H9 (cell line): ENCODE data around the gene YJU2. TPM values are rescaled to one million over a fixed set of nuclear protein-coding genes. Genes with fewer than 3 reads are reported as not detected.

Experiments used
- DNase-seq: peaks from one replicate; pipeline ENCODE4 v3.0.0-alpha.2; 2017
- H2AFZ ChIP-seq: one replicate; pipeline ENCODE4 v1.6.1; 2013; ENCODE audit warnings: mild to moderate bottlenecking, low read length, control low read depth, moderate library complexity
- H2AK5ac ChIP-seq: 2 replicates; pipeline ENCODE4 v1.6.1; 2013; ENCODE audit warnings: low read length, control low read depth, mixed read lengths; ENCODE audit not compliant: insufficient read length
- H2BK120ac ChIP-seq: one replicate; pipeline ENCODE4 v1.6.1; 2013; ENCODE audit warnings: low read depth, mild to moderate bottlenecking, low read length, control low read depth, inconsistent platforms; ENCODE audit not compliant: poor library complexity, severe bottlenecking
- H2BK12ac ChIP-seq: 2 replicates; pipeline ENCODE4 v1.6.1; 2013; ENCODE audit warnings: low read length, control low read depth, mixed read lengths, low read depth; ENCODE audit not compliant: insufficient read length
- H2BK15ac ChIP-seq: 2 replicates; pipeline ENCODE4 v1.6.1; 2013; ENCODE audit warnings: low read depth, low read length, control low read depth
- H2BK20ac ChIP-seq: one replicate; pipeline ENCODE4 v1.6.1; 2013; ENCODE audit warnings: low read depth, mild to moderate bottlenecking, low read length, control low read depth, inconsistent platforms; ENCODE audit not compliant: poor library complexity, severe bottlenecking
- H2BK5ac ChIP-seq: 2 replicates; pipeline ENCODE4 v1.6.1; 2013; ENCODE audit warnings: low read length, control low read depth, mixed read lengths; ENCODE audit not compliant: insufficient read length
- H3K14ac ChIP-seq: 2 replicates; pipeline ENCODE4 v1.6.1; 2013; ENCODE audit warnings: low read length, control low read depth; ENCODE audit not compliant: insufficient read depth
- H3K18ac ChIP-seq: 2 replicates; pipeline ENCODE4 v1.6.1; 2013; ENCODE audit warnings: low read depth, mild to moderate bottlenecking, mixed read lengths, low read length, control low read depth; ENCODE audit not compliant: insufficient read length
- H3K23ac ChIP-seq: 2 replicates; pipeline ENCODE4 v1.6.1; 2013; ENCODE audit warnings: low read length, control low read depth, mixed read lengths, low read depth; ENCODE audit not compliant: insufficient read length
- H3K23me2 ChIP-seq: 2 replicates; pipeline ENCODE4 v1.6.1; 2013; ENCODE audit warnings: low read depth, mild to moderate bottlenecking, mixed read lengths, low read length, control low read depth; ENCODE audit not compliant: insufficient read length, poor library complexity, severe bottlenecking
- H3K27ac ChIP-seq: 2 replicates; pipeline ENCODE4 v1.5.1; 2013; ENCODE audit warnings: low read length, control low read depth, mixed read lengths, low read depth; ENCODE audit not compliant: insufficient read length
- H3K27me3 ChIP-seq: 2 replicates; pipeline ENCODE4 v1.6.1; 2013; ENCODE audit warnings: low read length, control low read depth, inconsistent platforms; ENCODE audit not compliant: insufficient read depth
- H3K4ac ChIP-seq: 2 replicates; pipeline ENCODE4 v1.6.1; 2013; ENCODE audit warnings: low read depth, mild to moderate bottlenecking, control low read depth, inconsistent platforms, low read length, moderate library complexity
- H3K4me1 ChIP-seq: 2 replicates; pipeline ENCODE4 v1.6.1; 2013; ENCODE audit warnings: low read length, control low read depth, inconsistent platforms; ENCODE audit not compliant: insufficient read depth
- H3K4me2 ChIP-seq: 2 replicates; pipeline ENCODE4 v1.6.1; 2013; ENCODE audit warnings: low read length, control low read depth, mixed read lengths; ENCODE audit not compliant: insufficient read length, insufficient read depth
- H3K56ac ChIP-seq: 2 replicates; pipeline ENCODE4 v1.6.1; 2013; ENCODE audit warnings: low read depth, mild to moderate bottlenecking, mixed read lengths, low read length, control low read depth; ENCODE audit not compliant: insufficient read length
- H3K79me1 ChIP-seq: 2 replicates; pipeline ENCODE4 v1.6.1; 2013; ENCODE audit warnings: low read depth, mild to moderate bottlenecking, moderate library complexity, low read length, control low read depth, inconsistent platforms; ENCODE audit not compliant: insufficient read depth, poor library complexity, severe bottlenecking
- H3K79me2 ChIP-seq: 2 replicates; pipeline ENCODE4 v1.6.1; 2013; ENCODE audit warnings: low read length, control low read depth, inconsistent platforms; ENCODE audit not compliant: insufficient read depth
- H3K9ac ChIP-seq: 2 replicates; pipeline ENCODE4 v1.6.1; 2013; ENCODE audit warnings: low read length, control low read depth, mixed read lengths; ENCODE audit not compliant: insufficient read length; ENCODE audit errors: extremely low read depth
- H3K9me3 ChIP-seq: one replicate; pipeline ENCODE4 v1.6.1; 2013; ENCODE audit warnings: low read depth, low read length, inconsistent platforms; ENCODE audit not compliant: control insufficient read depth
- H3T11ph ChIP-seq: one replicate; pipeline ENCODE4 v1.6.1; 2013; ENCODE audit warnings: mild to moderate bottlenecking, low read length, control low read depth, inconsistent platforms
- H4K20me1 ChIP-seq: one replicate; pipeline ENCODE4 v1.6.1; 2013; ENCODE audit not compliant: control insufficient read depth, insufficient read length, insufficient read depth
- H4K5ac ChIP-seq: 2 replicates; pipeline ENCODE4 v1.6.1; 2013; ENCODE audit warnings: low read depth, mild to moderate bottlenecking, mixed read lengths, low read length, control low read depth; ENCODE audit not compliant: insufficient read length
- H4K8ac ChIP-seq: replicated peaks from 2 replicates; pipeline ENCODE4 v1.6.1; 2013; ENCODE audit warnings: low read length, control low read depth, mixed read lengths, low read depth; ENCODE audit not compliant: insufficient read length
- H4K91ac ChIP-seq: 2 replicates; pipeline ENCODE4 v1.6.1; 2013; ENCODE audit warnings: low read depth, mild to moderate bottlenecking, moderate library complexity, mixed read lengths, low read length, control low read depth; ENCODE audit not compliant: insufficient read length
- H3K27ac Mint-ChIP-seq, 3 experiments: 2 replicates in 2 of 3; 3 replicates in 1 of 3; pipeline ENCODE4 v1.8.0; 2020 to 2021; ENCODE audit warnings: mixed read lengths in 3 of 3, mild to moderate bottlenecking in 1 of 3, moderate library complexity in 1 of 3
- H3K27me3 Mint-ChIP-seq: 2 replicates; pipeline ENCODE4 v1.8.0; 2021; ENCODE audit warnings: low read depth, mild to moderate bottlenecking, moderate library complexity, mixed read lengths
- H3K36me3 Mint-ChIP-seq, 3 experiments: 2 replicates in 2 of 3; 3 replicates in 1 of 3; pipeline ENCODE4 v1.8.0; 2020 to 2021; ENCODE audit warnings: low read depth in 3 of 3, mixed read lengths in 3 of 3; ENCODE audit not compliant: insufficient read depth in 1 of 3
- H3K4me1 Mint-ChIP-seq, 2 experiments: 2 replicates each; pipeline ENCODE4 v1.8.0; 2020; ENCODE audit warnings: mixed read lengths in 2 of 2
- H3K4me3 Mint-ChIP-seq, 2 experiments: 2 replicates in 1 of 2; 3 replicates in 1 of 2; pipeline ENCODE4 v1.8.0; 2020 to 2021; ENCODE audit warnings: mild to moderate bottlenecking in 2 of 2, mixed read lengths in 2 of 2, moderate library complexity in 1 of 2
- H3K9me3 Mint-ChIP-seq, 2 experiments: 2 replicates in 1 of 2; 3 replicates in 1 of 2; pipeline ENCODE4 v1.8.0; 2020; ENCODE audit warnings: mild to moderate bottlenecking in 2 of 2, mixed read lengths in 2 of 2, moderate library complexity in 1 of 2
- CTCF ChIP-seq: fragments of 200-600 bp; sonication (generic); conservative IDR thresholded peaks from 3 replicates; pipeline ENCODE4 v1.8.0; 2021; ENCODE audit warnings: antibody characterized with exemption, mild to moderate bottlenecking
- WGBS: extraction: QIAGEN DNeasy Blood & Tissue Kit; methylation state at CpG from one replicate; pipeline ENCODE4 v1.1.7; 2013; ENCODE audit warnings: missing lambda C conversion rate, low lambda C conversion rate, mixed read lengths; ENCODE audit not compliant: insufficient read length; ENCODE audit errors: extremely low coverage; 5-methylcytosine and 5-hydroxymethylcytosine counted together
- total RNA-seq: library from RNA; stranded (reverse); gene quantifications from 2 replicates; pipeline ENCODE4 v1.2.1, GENCODE V29; 2021

YJU2 gene
- total RNA-seq, 1 experiment from 2014 or later = 31.0 TPM

GRCh38 chr19:4316956-4317355 is 70.1 kb downstream of the YJU2 start:
- peaks cover 31% of the 10 kb centered on the region in 2 experiments for H3K9me3 Mint-ChIP-seq
- Histone ChIP-seq H3K18ac (no peak overlapping the region), H3K4me1 (no peaks in the 10 kb centered on the region), H3K23me2 (peaks cover under 1% of the 10 kb centered on the region), H3K56ac (no peak overlapping the region), H3K4ac (no peak overlapping the region), H2BK12ac (no peak overlapping the region), H4K5ac (no peak overlapping the region), H3K23ac (no peak overlapping the region), H4K91ac (no peak overlapping the region), H2AFZ (no peak overlapping the region), H2AK5ac (no peak overlapping the region), H3K79me2 (no peaks in the 10 kb centered on the region), H3K9ac (no peak overlapping the region), H3T11ph (no peak overlapping the region), H2BK120ac (no peak overlapping the region), H2BK5ac (no peak overlapping the region), H3K79me1 (no peaks in the 10 kb centered on the region), H3K9me3 (no peaks in the 10 kb centered on the region), H4K8ac (no peak overlapping the region), H3K14ac (no peak overlapping the region), H3K4me2 (no peak overlapping the region), H4K20me1 (no peaks in the 10 kb centered on the region), H3K27ac (no peak overlapping the region), H3K27me3 (no peaks in the 10 kb centered on the region), H2BK15ac (no peak overlapping the region), H2BK20ac (no peak overlapping the region)
- no peaks in the 10 kb centered on the region; the same call in none of the 2 replicates for H3K27me3 Mint-ChIP-seq
- no peak for TF ChIP-seq CTCF
- no peak for DNase-seq
- no peaks in the 10 kb centered on the region for H3K4me1 Mint-ChIP-seq
- no peak overlapping the region for H3K27ac Mint-ChIP-seq
- H3K36me3 Mint-ChIP-seq = peaks cover 48 to 68% (median 66%) of the 10 kb centered on the region in 3 experiments
- no peak overlapping the region for H3K4me3 Mint-ChIP-seq
- WGBS = no CpG with 5 or more reads among the region's 9 CpGs
